ENCODE results near the gene GADD45A. TPM values are rescaled to one million over a fixed set of nuclear protein-coding genes. Genes with fewer than 3 reads are reported as not detected.

The GADD45A gene
- total and polyA plus RNA-seq, 2 experiments from 2014 or later: 72.8 to 115 TPM

DNA sequence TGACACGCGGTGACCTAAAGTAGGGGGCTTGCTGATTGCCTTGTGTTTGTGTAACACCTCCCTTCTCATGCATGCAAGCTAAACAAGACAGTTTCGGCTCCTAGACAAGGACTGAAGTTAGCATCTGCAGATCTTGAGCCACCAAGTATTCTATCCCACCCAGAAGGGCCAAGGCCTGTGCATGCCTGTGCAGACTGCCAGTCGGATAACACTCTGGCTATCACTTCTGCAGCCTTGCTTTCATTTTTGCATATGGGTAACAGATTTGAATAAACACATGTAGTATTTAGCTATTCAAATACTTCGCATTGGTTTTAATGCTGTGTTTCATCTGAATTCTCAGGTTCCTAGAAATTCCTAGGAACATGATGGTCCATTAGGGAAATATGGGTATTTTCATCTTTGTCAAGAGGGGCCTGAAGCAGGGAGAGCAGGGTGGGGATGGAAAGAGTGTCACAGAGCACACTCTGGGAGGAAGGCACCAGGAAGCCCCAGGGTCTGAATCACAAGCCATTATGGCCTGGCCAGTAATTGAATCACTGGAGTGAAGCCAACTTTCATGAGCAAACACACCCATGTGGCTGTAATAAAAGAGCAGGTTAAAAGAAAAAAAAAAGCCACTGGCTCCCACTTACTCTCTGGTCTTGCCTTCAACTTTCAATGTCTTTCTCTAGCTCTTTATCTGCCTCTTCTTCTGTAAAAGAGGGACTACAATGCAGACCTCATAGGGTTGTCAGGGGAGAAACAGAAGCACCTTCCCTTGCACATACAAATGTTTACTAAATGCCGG is 28.3 kb downstream of the GADD45A start:
- H3K79me2 ChIP-seq (ENCODE audit: insufficient read depth): peaks cover 87% of the 10 kb centered on the region
- no peaks in the 10 kb centered on the region for H3K9me3 ChIP-seq (ENCODE audit: low read depth)
- WGBS, 2 experiments (ENCODE audit: low coverage in 1 of 2, low lambda C conversion rate in 2 of 2, missing lambda C conversion rate in 2 of 2): 37 to 44% methylated on average over 6 of the region's 6 CpGs
- no peak overlapping the region for H2AFZ ChIP-seq
- peak; percentile 96 for DNase-seq
- TF ChIP-seq EZH2 (IDR thresholded peaks at IDR 0.05; ENCODE audit: insufficient read depth, poor library complexity, severe bottlenecking) (no peak), EZH2phosphoT487 (IDR thresholded peaks at IDR 0.05; ENCODE audit: insufficient read depth, low read depth) (no peak)
- H4K20me1 ChIP-seq (ENCODE audit: insufficient read depth): no peaks in the 10 kb centered on the region
- no peaks in the 10 kb centered on the region for H3K27me3 ChIP-seq (replicated peaks; ENCODE audit: insufficient read depth)
- H3K9me2 ChIP-seq (ENCODE audit: insufficient read depth): no peaks in the 10 kb centered on the region
- in situ Hi-C loops (cut with MboI): no loop called here
- H3K4me1 ChIP-seq (ENCODE audit: insufficient read depth): peaks cover 52% of the 10 kb centered on the region
- peak overlapping the region; percentile 19; the same call in 1 of the 2 replicates for H3K4me3 ChIP-seq
- H3K4me2 ChIP-seq (ENCODE audit: unreplicated experiment): peak overlapping the region; percentile 66
- peak overlapping the region; percentile 34; the same call in 1 of the 2 replicates for H3K9ac ChIP-seq
- peak overlapping the region; percentile 50 for H3K27ac ChIP-seq
- H3F3A ChIP-seq (ENCODE audit: insufficient read depth): peaks cover 33% of the 10 kb centered on the region
- H3K36me3 ChIP-seq (ENCODE audit: low read depth): no peaks in the 10 kb centered on the region

DNA sequence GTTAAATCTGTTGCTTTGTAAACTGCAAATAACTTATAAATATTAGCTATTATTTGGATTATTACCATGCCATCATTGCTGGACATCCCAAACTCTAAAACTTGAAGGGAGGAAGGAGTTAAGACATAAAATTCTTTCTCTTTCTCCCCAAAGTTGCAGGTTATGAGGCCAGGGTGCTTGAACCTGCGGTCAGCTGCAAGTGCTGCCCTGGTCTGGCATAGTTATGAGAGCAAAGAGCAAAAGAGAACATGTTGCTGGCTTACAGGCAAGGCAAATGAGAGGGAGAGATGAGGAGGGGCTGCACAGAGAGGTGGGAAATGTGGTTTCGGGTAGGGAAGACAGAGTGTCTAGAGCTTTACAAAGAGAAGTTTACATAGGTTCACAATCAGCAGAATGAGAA is 30.8 kb downstream of the GADD45A start:
- Histone ChIP-seq H3K9me3 (ENCODE audit: low read depth) (no peaks in the 10 kb centered on the region), H4K20me1 (ENCODE audit: insufficient read depth) (no peaks in the 10 kb centered on the region), H3K4me2 (ENCODE audit: unreplicated experiment) (no peak overlapping the region), H3K27me3 (replicated peaks; ENCODE audit: insufficient read depth) (no peaks in the 10 kb centered on the region), H3K27ac (no peak overlapping the region), H3K4me1 (ENCODE audit: insufficient read depth) (peaks cover 41% of the 10 kb centered on the region), H3F3A (ENCODE audit: insufficient read depth) (peaks cover 33% of the 10 kb centered on the region), H3K79me2 (ENCODE audit: insufficient read depth) (peaks cover 97% of the 10 kb centered on the region), H3K9ac (no peak overlapping the region), H2AFZ (no peak overlapping the region), H3K36me3 (ENCODE audit: low read depth) (no peaks in the 10 kb centered on the region), H3K4me3 (no peak overlapping the region), H3K9me2 (ENCODE audit: insufficient read depth) (no peaks in the 10 kb centered on the region)
- 92 to 100% methylated on average over 2 of the region's 2 CpGs for WGBS, 2 experiments (ENCODE audit: low coverage in 1 of 2, low lambda C conversion rate in 2 of 2, missing lambda C conversion rate in 2 of 2)
- in situ Hi-C loops (cut with MboI): no loop called here
- no peak for DNase-seq
- TF ChIP-seq EZH2 (IDR thresholded peaks at IDR 0.05; ENCODE audit: insufficient read depth, poor library complexity, severe bottlenecking) (no peak), EZH2phosphoT487 (IDR thresholded peaks at IDR 0.05; ENCODE audit: insufficient read depth, low read depth) (no peak)

DNA sequence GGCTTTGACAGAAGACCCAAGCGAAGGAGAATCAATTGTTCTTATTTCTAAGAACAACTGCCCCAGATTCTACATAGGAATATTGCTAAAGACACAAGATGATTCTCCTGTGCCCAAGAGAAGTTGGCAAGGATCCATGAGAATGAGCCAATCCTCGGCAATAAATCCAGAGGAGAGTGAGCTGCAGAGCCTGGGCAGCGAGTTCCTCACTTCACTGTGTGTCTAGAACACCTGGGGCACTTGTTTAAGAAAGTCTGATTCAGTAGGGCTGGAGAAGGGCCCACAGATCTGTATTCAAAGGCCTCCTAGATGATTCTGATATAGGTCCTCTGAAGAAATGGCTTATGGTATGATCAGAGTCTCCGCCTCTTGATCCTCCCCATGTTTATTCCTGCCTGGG is 31.8 kb downstream of the GADD45A start:
- H3K9me3 ChIP-seq (ENCODE audit: low read depth): no peaks in the 10 kb centered on the region
- no peaks in the 10 kb centered on the region for H3K36me3 ChIP-seq (ENCODE audit: low read depth)
- no peaks in the 10 kb centered on the region for H3K27me3 ChIP-seq (replicated peaks; ENCODE audit: insufficient read depth)
- in situ Hi-C loops (cut with MboI): no loop called here
- no peak overlapping the region for H2AFZ ChIP-seq
- H3K9ac ChIP-seq: no peak overlapping the region
- peak overlapping the region; percentile 14 for H3K4me2 ChIP-seq (ENCODE audit: unreplicated experiment)
- no peak overlapping the region for H3K4me3 ChIP-seq
- no peaks in the 10 kb centered on the region for H3K9me2 ChIP-seq (ENCODE audit: insufficient read depth)
- H3K4me1 ChIP-seq (ENCODE audit: insufficient read depth): peaks cover 41% of the 10 kb centered on the region
- H3K27ac ChIP-seq: no peak overlapping the region
- peaks cover 97% of the 10 kb centered on the region for H3K79me2 ChIP-seq (ENCODE audit: insufficient read depth)
- no peaks in the 10 kb centered on the region for H4K20me1 ChIP-seq (ENCODE audit: insufficient read depth)
- peaks cover 33% of the 10 kb centered on the region for H3F3A ChIP-seq (ENCODE audit: insufficient read depth)
- DNase-seq: peak; percentile 73
- TF ChIP-seq EZH2 (IDR thresholded peaks at IDR 0.05; ENCODE audit: insufficient read depth, poor library complexity, severe bottlenecking) (no peak), EZH2phosphoT487 (IDR thresholded peaks at IDR 0.05; ENCODE audit: insufficient read depth, low read depth) (no peak)
- 55 to 61% methylated on average over 4 of the region's 4 CpGs for WGBS, 2 experiments (ENCODE audit: low coverage in 1 of 2, low lambda C conversion rate in 2 of 2, missing lambda C conversion rate in 2 of 2)

DNA sequence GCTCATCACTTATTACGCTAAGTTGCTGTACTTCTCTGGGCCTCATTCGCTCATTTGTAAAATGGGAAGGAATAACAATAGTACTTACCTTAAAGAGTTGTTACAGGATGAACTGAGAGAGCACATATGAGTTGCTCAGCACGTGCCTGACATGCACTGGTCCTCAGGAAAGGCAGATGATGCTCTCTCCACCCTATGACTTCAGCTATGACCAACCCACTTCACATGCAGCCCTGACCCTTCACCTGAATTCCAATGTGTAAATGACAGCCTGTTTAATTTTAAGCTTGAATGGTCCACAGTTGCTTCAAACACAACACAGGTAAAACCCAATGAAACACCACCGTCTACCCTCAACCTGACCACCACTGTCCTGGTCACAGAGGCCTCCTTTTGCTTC is 32.9 kb downstream of the GADD45A start:
- Histone ChIP-seq H3K9me2 (ENCODE audit: insufficient read depth) (no peaks in the 10 kb centered on the region), H3K27me3 (replicated peaks; ENCODE audit: insufficient read depth) (no peaks in the 10 kb centered on the region), H4K20me1 (ENCODE audit: insufficient read depth) (no peaks in the 10 kb centered on the region), H3K9me3 (ENCODE audit: low read depth) (no peaks in the 10 kb centered on the region), H3K4me1 (ENCODE audit: insufficient read depth) (peaks cover 49% of the 10 kb centered on the region), H3K9ac (no peak overlapping the region), H3F3A (ENCODE audit: insufficient read depth) (peaks cover 42% of the 10 kb centered on the region), H3K36me3 (ENCODE audit: low read depth) (no peaks in the 10 kb centered on the region), H2AFZ (no peak overlapping the region), H3K27ac (0 out of 2 replicates have a peak overlapping the region, but pooled peaks have one; percentile 16), H3K4me3 (no peak overlapping the region), H3K4me2 (ENCODE audit: unreplicated experiment) (no peak overlapping the region), H3K79me2 (ENCODE audit: insufficient read depth) (peaks cover 96% of the 10 kb centered on the region)
- 74 to 77% methylated on average over 4 of the region's 4 CpGs for WGBS, 2 experiments (ENCODE audit: low coverage in 1 of 2, low lambda C conversion rate in 2 of 2, missing lambda C conversion rate in 2 of 2)
- DNase-seq: peak; percentile 70
- in situ Hi-C loops (cut with MboI): no loop called here
- TF ChIP-seq EZH2phosphoT487 (IDR thresholded peaks at IDR 0.05; ENCODE audit: insufficient read depth, low read depth) (no peak), EZH2 (IDR thresholded peaks at IDR 0.05; ENCODE audit: insufficient read depth, poor library complexity, severe bottlenecking) (no peak)

All from GM23248 (cell line).